ENCODE measurements around the gene ALPG.

ALPG gene

DNA sequence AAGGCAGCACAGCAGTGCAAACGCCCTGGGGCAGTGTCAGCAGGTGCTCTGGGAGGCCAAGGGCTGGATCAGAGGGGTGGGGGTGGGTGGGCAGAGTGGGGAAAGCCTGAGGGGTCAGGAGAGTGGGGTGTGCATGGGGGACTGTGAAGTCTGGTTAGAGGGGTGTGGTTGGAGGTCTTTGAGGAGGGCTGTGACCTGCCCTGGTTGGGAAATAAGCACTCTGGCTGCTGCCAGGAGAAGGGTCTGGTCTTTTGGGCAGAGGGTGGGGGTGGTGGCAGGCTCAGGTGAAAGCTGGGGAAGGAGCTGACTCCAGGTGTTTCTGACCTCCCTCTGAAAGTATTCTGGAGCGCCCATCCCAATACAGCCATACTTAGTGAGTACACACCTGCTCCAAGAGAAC is 53.5 kb downstream of the ALPG start:
- no peak for DNase-seq
